Panc1 (cell line): ENCODE measurements around the gene FCN2. TPM values are rescaled to one million over a fixed set of nuclear protein-coding genes. Genes with fewer than 3 reads are reported as not detected.

ENCODE experiments used
- ATAC-seq: fragments of 200-7000 bp; cut with Tn5 transposase; 2 replicates; pipeline ENCODE4 v1.9.1; 2020; ENCODE audit warnings: mild to moderate bottlenecking, moderate library complexity
- BruUV-seq: library from RNA; stranded (reverse); fragments of 400-500 nt; replicated peaks from 2 replicates; lab custom pipeline; 2021; lab: Mats Ljungman, UMichigan
- CTCF ChIA-PET: fragments of 300-600 bp; sonication (Branson Sonifier 250); formaldehyde crosslinking; loops from one replicate; lab custom pipeline; 2022; ENCODE audit warnings: antibody characterized with exemption; lab: Charles Lee
- POLR2A ChIA-PET: fragments of 300-600 bp; sonication (Branson Sonifier 250); formaldehyde crosslinking; loops from one replicate; lab custom pipeline; 2022; ENCODE audit warnings: antibody characterized with exemption; lab: Charles Lee
- DNase-seq: peaks from one replicate; pipeline ENCODE4 v3.0.0-alpha.2; 2010; ENCODE audit warnings: low read depth, low spot score
- H3K27ac ChIP-seq: 2 replicates; pipeline ENCODE4 v1.5.1; 2011; ENCODE audit warnings: mild to moderate bottlenecking, low read length, inconsistent platforms
- H3K27me3 ChIP-seq: fragments of 200-500 bp; sonication (Bioruptor generic); 2 replicates; pipeline ENCODE4 v1.6.0; 2014; ENCODE audit warnings: low read length, inconsistent platforms; ENCODE audit not compliant: control insufficient read depth, insufficient read depth
- H3K36me3 ChIP-seq: fragments of 200-500 bp; sonication (Bioruptor generic); 2 replicates; pipeline ENCODE4 v1.5.1; 2014; ENCODE audit warnings: inconsistent platforms, mild to moderate bottlenecking, low read length, moderate library complexity; ENCODE audit not compliant: control insufficient read depth, insufficient read depth
- H3K4me1 ChIP-seq: 2 replicates; pipeline ENCODE4 v1.5.1; 2011; ENCODE audit warnings: inconsistent platforms, mild to moderate bottlenecking, low read length, moderate library complexity; ENCODE audit not compliant: control insufficient read depth, insufficient read depth
- H3K4me3 ChIP-seq, 2 experiments: 2 replicates each; pipeline ENCODE4 v1.5.1; 2011 to 2012; ENCODE audit warnings: low read depth in 2 of 2, low read length in 2 of 2, mild to moderate bottlenecking in 2 of 2, inconsistent platforms in 1 of 2, moderate library complexity in 1 of 2
- H3K9me3 ChIP-seq: fragments of 200-500 bp; sonication (Bioruptor generic); 2 replicates; pipeline ENCODE4 v1.5.1; 2014; ENCODE audit warnings: low read depth, mild to moderate bottlenecking, inconsistent platforms, low read length, moderate library complexity; ENCODE audit not compliant: control insufficient read depth, insufficient read depth
- POLR2AphosphoS5 ChIP-seq: IDR thresholded peaks from 2 replicates; pipeline ENCODE4 v1.6.1; 2012; ENCODE audit warnings: mild to moderate bottlenecking, low read depth, low read length, moderate library complexity
- SIN3A ChIP-seq: IDR thresholded peaks from 2 replicates; pipeline ENCODE4 v1.6.1; 2012; ENCODE audit warnings: low read depth, mild to moderate bottlenecking, low read length, moderate library complexity, borderline replicate concordance; ENCODE audit not compliant: insufficient read depth
- TCF7L2 ChIP-seq: IDR thresholded peaks from 2 replicates; pipeline ENCODE4 v1.6.1; 2011; ENCODE audit warnings: mild to moderate bottlenecking, low read depth, low read length, inconsistent platforms
- in situ Hi-C: cut with HindIII; loops from 2 replicates; pipeline ENCODE4 v1.10.0; 2016; ENCODE audit warnings: low sequenced_read_pairs, low pct_unique_long_range_greater_than_20kb
- intact Hi-C: fragments of 100-400 bp; cut with micrococcal nuclease; formaldehyde crosslinking; loops from one replicate; pipeline ENCODE4 v1.10.0; 2022; ENCODE audit not compliant: unreplicated experiment
- total RNA-seq: library from RNA; stranded (reverse); gene quantifications from one replicate; pipeline ENCODE4 v1.2.1, GENCODE V29; 2021; ENCODE audit not compliant: unreplicated experiment
- TF ChIP-seq, protein P1 (sequence below), 2 experiments: IDR thresholded peaks; 2 replicates each; pipeline ENCODE4 v1.6.1; 2011 to 2012; ENCODE audit warnings: low read depth in 2 of 2, control low read depth in 1 of 2, low read length in 1 of 2, mild to moderate bottlenecking in 1 of 2, moderate library complexity in 1 of 2; ENCODE audit not compliant: insufficient read depth in 1 of 2
- TF ChIP-seq, protein P2 (sequence below): fragments of 450-650 bp; IDR thresholded peaks from 2 replicates; pipeline ENCODE4 v1.5.1; 2017; ENCODE audit warnings: mild to moderate bottlenecking

Gene FCN2
- total RNA-seq, 1 experiment from 2014 or later = not detected

DNA sequence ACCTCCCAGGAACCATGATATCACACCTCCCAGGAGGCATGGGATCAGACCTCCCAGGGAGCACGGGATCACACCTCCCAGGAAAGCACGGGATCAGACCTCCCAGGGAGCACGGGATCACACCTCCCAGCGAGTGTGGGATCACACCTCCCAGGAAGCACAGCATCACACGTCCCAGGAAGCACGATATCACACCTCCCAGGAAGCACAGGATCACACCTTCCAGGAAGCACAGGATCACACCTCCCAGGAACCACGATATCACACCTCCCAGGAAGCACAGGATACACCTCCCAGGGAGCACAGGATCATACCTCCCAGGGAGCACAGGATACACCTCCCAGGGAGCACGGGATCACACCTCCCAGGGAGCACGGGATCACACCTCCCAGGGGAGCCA is 30.0 kb upstream of the FCN2 start:
- POLR2A ChIA-PET = no interaction called here
- no TSS peak for BruUV-seq
- intact Hi-C loops = no loop called here
- Histone ChIP-seq H3K27me3 (no peaks in the 10 kb centered on the region; the same call in 1 of the 2 replicates), H3K9me3 (no peaks in the 10 kb centered on the region), H3K36me3 (no peaks in the 10 kb centered on the region), H3K4me1 (no peaks in the 10 kb centered on the region), H3K4me3 (no peak overlapping the region), H3K27ac (no peak overlapping the region)
- no peak for DNase-seq
- TF ChIP-seq, protein P1, sequence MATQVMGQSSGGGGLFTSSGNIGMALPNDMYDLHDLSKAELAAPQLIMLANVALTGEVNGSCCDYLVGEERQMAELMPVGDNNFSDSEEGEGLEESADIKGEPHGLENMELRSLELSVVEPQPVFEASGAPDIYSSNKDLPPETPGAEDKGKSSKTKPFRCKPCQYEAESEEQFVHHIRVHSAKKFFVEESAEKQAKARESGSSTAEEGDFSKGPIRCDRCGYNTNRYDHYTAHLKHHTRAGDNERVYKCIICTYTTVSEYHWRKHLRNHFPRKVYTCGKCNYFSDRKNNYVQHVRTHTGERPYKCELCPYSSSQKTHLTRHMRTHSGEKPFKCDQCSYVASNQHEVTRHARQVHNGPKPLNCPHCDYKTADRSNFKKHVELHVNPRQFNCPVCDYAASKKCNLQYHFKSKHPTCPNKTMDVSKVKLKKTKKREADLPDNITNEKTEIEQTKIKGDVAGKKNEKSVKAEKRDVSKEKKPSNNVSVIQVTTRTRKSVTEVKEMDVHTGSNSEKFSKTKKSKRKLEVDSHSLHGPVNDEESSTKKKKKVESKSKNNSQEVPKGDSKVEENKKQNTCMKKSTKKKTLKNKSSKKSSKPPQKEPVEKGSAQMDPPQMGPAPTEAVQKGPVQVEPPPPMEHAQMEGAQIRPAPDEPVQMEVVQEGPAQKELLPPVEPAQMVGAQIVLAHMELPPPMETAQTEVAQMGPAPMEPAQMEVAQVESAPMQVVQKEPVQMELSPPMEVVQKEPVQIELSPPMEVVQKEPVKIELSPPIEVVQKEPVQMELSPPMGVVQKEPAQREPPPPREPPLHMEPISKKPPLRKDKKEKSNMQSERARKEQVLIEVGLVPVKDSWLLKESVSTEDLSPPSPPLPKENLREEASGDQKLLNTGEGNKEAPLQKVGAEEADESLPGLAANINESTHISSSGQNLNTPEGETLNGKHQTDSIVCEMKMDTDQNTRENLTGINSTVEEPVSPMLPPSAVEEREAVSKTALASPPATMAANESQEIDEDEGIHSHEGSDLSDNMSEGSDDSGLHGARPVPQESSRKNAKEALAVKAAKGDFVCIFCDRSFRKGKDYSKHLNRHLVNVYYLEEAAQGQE (IDR thresholded peaks at IDR 0.05; ENCODE audit: insufficient read depth in 1 of 2, low read depth in 2 of 2, low read length in 1 of 2) = no peak
- TF ChIP-seq TCF7L2 (no peak), SIN3A (no peak), POLR2AphosphoS5 (no peak)
- TF ChIP-seq, protein P2, sequence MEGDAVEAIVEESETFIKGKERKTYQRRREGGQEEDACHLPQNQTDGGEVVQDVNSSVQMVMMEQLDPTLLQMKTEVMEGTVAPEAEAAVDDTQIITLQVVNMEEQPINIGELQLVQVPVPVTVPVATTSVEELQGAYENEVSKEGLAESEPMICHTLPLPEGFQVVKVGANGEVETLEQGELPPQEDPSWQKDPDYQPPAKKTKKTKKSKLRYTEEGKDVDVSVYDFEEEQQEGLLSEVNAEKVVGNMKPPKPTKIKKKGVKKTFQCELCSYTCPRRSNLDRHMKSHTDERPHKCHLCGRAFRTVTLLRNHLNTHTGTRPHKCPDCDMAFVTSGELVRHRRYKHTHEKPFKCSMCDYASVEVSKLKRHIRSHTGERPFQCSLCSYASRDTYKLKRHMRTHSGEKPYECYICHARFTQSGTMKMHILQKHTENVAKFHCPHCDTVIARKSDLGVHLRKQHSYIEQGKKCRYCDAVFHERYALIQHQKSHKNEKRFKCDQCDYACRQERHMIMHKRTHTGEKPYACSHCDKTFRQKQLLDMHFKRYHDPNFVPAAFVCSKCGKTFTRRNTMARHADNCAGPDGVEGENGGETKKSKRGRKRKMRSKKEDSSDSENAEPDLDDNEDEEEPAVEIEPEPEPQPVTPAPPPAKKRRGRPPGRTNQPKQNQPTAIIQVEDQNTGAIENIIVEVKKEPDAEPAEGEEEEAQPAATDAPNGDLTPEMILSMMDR = no peak
- no peak for ATAC-seq
- in situ Hi-C loops = no loop called here
- CTCF ChIA-PET = no interaction called here

DNA sequence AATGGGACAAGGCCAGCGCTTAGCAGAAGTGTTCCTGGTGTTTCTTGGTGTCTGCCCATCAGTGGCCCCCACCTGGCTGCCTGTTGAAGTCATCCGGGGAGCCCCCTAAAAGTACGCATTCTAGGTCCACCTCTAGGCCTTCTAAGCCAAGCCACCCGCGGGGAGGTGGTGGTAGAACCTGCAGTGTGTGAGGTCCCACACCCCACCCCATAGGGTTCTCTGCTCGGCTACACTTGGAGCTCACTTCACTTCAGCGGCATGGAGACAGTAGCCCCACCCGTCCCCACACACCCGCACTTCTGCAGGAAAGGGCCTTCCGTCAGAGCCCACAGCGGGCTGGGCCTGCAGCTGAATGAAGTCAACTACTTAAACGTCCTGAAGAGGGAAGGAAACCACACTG is 29.6 kb upstream of the FCN2 start:
- Histone ChIP-seq H3K27ac (no peak overlapping the region), H3K36me3 (no peaks in the 10 kb centered on the region), H3K4me3 (no peak overlapping the region), H3K4me1 (no peaks in the 10 kb centered on the region), H3K27me3 (no peaks in the 10 kb centered on the region; the same call in 1 of the 2 replicates), H3K9me3 (no peaks in the 10 kb centered on the region)
- ChIA-PET CTCF (no interaction called here), POLR2A (no interaction called here)
- DNase-seq = no peak
- ATAC-seq = no peak
- no TSS peak for BruUV-seq
- intact Hi-C loops (no loop called here), in situ Hi-C loops (no loop called here)
- TF ChIP-seq SIN3A = no peak
- TF ChIP-seq, protein P1 (IDR thresholded peaks at IDR 0.05; ENCODE audit: insufficient read depth in 1 of 2, low read depth in 2 of 2, low read length in 1 of 2) = no peak
- TF ChIP-seq, protein P2 = no peak
- no peak for TF ChIP-seq TCF7L2
- no peak for TF ChIP-seq POLR2AphosphoS5
